Activated naive CD4-positive, alpha-beta T cell treated with Interleukin-2 at 50 U/mL for 16 hours (primary cell): ENCODE measurements around the gene PPP1R11.
"Not testable (repeated sequence)": the region's sequence is repeated elsewhere in the genome, so short reads cannot be mapped to it uniquely, and the experiment has no call there.

Source experiments
- DNase-seq: peaks from one replicate; pipeline ENCODE4 v3.0.0-alpha.2; 2020

Gene PPP1R11

GRCh38 chr6:30100154-30100553 is 33.2 kb downstream of the PPP1R11 start:
- DNase-seq: no peak

- DNase-seq: peak; percentile 23
Observed at GRCh38 chr6:30100585-30101443, 33.8 kb downstream of the PPP1R11 start.

- DNase-seq: peak; percentile 78
Observed at GRCh38 chr6:30101444-30102413, 34.7 kb downstream of the PPP1R11 start.

GRCh38 chr6:30102414-30102969 is 35.5 kb downstream of the PPP1R11 start:
- DNase-seq: no peak

GRCh38 chr6:30102970-30103871 is 36.2 kb downstream of the PPP1R11 start:
- DNase-seq: peak; percentile 87

- no peak for DNase-seq
Observed at GRCh38 chr6:30103872-30104179, 36.8 kb downstream of the PPP1R11 start.

GRCh38 chr6:30104661-30105060 is 37.7 kb downstream of the PPP1R11 start:
- DNase-seq: no peak

GRCh38 chr6:30111266-30111856 is 44.4 kb downstream of the PPP1R11 start:
- DNase-seq: no peak

GRCh38 chr6:30112402-30112994 is 45.5 kb downstream of the PPP1R11 start:
- DNase-seq: no peak

- DNase-seq: no peak
Observed at GRCh38 chr6:30113003-30113759, 46.2 kb downstream of the PPP1R11 start, which contains the start of gene TRIM31. TSS of gene TRIM31 (minus strand) at chr6:30113090. CDS start at chr6:30112805, 285 bp downstream.

GRCh38 chr6:30113841-30114240 is 46.8 kb downstream of the PPP1R11 start:
- DNase-seq: no peak

GRCh38 chr6:30116724-30117123 is 49.7 kb downstream of the PPP1R11 start:
- DNase-seq: no peak

- DNase-seq: not testable (repeated sequence)
Observed at GRCh38 chr6:30118691-30119090, 51.7 kb downstream of the PPP1R11 start.
